Measurements from ENCODE around the gene RAB22A.
"Not testable (repeated sequence)": the region's sequence is repeated elsewhere in the genome, so short reads cannot be mapped to it uniquely, and the experiment has no call there.

RAB22A gene

DNA sequence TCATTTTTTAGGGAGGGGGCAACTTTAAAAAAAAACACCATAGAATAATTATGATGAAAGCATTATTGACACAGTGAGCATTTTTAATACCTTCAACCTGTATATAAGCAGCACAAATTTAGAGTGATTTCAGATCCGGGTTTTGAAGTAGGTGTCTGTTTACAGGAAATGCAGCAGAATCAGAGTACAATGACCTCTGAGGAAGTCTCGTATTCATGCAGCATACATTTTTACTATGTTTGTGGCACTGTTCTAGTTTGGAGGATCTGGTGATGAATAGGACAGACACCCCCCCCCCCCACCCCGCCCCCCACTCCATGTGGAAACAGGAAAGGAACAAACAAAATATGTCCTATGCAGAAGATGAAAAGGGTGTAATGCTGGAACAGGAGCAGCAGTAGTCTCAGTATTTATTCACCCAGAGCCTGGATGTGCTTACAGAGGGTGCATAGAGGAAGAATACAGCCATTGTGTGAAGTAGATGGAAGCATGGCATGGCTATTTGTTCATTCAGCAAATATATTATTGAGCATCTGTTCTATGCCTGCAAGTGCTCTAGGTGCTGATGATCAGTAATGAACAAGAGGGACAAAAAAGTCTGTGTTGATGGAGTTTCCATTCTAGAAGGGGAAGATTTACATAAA is 99.2 kb downstream of the RAB22A start:
- no peak for DNase-seq (ENCODE audit: low read depth in 2 of 2, low spot score in 1 of 2)

DNA sequence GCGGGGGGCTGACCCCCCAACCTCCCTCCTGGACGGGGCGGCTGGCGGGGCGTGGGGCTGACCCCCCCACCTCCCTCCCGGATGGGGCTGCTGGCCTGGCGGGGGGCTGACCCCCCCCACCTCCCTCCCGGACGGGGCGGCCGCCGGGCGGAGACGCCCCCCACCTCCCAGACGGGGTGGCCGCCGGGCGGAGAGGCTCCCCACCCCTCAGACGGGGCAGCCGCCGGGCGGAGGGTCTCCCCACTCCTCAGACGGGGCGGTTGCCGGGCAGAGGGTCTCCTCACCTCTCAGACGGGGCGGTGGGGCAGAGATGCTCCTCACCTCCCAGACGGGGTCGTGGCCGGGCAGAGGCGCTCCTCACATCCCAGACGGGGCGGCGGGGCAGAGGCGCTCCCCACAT is 104.7 kb downstream of the RAB22A start:
- DNase-seq (ENCODE audit: low read depth in 2 of 2, low spot score in 1 of 2): not testable (repeated sequence)

DNA sequence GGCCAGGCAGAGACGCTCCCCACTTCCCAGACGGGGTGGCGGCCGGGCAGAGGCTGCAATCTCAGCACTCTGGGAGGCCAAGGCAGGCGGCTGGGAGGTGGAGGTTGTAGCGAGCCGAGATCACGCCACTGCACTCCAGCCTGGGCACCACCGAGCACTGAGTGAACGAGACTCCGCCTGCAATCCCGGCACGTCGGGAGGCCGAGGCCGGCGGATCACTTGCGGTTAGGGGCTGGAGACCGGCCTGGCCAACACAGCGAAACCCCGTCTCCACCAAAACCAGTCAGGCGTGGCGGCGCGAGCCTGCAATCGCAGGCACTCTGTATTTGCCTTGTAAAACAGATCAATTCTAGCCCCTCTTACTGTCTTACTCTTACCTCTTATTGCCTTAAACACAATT is 105.3 kb downstream of the RAB22A start:
- DNase-seq (ENCODE audit: low read depth in 2 of 2, low spot score in 1 of 2): not testable (repeated sequence)

DNA sequence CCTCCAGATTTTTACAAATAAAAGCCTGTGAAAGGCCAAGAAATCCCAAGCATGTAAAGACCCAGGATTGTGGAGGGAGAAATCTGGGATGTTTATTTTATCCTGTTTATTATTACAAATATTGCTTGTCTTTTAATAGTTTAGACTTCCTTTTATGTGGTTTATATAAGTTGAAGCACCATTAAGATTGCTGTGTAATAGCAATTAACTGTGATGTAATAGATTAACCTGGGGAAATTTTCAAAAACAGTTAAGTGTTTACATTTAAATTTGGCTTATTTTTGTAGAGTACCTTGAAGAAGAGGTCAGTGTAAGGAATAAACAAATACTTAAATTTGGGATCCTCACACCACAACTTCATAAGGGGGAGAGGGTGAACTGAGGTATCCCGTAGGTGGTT is 106.5 kb downstream of the RAB22A start:
- no peak for DNase-seq (ENCODE audit: low read depth in 2 of 2, low spot score in 1 of 2)

DNA sequence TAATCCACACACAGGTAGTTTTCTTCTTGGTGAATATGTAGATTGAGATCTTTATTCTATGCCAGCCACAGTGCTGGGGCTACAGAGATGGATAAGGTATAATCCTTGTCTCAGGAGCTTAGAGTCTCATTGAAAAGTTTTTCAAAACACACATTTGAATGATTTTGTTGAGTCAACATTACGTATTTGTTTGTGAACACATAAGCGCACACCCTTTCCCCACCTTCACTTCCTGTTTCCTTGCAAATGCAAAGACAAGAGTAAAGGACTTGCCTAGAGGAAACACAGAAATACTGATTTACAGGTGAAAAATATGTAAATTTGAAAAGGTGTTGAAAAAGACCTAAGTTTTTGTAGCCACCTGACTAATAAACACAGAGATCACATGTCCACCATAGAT is 107.3 kb downstream of the RAB22A start:
- no peak for DNase-seq (ENCODE audit: low read depth in 2 of 2, low spot score in 1 of 2)
